ENCODE measurements around the gene TECR.

TECR gene

DNA sequence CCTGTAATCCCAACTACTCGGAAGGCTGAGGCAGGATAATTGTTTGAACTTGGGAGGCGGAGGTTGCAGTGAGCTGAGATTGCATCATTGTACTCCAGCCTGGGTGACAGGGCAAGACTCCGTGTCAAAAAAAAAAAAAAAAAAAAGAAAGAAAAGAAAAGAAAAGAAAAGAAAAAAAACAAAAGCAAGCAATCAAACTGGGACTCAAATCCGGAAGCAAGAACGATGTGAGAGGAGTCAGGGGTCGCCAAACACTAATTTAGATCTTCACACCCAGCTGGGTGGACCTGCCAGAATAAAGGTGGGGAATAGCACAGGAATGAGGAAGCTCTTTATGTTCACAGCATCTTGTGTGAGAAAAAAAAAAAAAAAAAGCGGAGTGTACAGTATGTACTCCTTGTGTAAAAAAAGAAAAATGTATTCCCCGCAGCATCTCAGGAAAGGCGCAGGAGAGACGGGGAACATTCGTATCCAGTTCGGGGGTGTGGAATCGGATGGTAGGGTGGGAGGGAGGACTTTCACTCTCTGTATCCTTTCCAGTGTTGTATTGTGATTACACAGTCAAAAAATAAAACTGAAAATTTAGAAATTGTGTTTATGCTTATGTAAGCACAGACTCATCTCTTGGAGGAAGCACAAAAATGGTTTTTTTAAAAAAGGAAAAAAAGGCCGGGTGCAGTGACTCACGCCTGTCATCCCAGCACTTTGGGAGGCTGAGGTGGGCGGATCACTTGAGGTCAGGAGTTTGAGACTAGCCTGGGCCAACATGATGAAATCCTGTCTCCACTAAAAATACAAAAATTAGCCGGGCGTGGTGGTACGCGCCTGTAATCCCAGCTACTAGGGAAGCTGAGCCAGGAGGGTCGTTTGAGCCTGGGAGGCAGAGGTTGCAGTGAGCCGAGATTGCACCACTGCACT is 18.8 kb upstream of the TECR start:
- no peak for DNase-seq

DNA sequence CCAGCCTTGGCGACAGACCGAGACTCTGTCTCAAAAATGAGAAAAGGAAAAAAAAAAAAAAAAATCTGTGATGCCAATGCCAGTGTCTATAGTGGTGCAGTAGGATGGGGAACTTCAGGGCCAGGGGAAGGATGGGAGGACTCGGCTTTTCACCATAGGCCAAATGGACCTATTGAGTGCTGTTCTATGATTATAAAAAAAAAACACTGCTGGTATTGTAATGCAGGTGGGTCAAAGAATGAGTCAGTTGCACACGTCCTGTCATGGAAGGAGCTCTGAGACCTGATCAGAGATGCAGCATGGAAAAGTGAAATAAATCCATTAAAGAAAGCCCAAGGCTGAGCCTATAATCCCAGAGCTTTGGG is 18.2 kb upstream of the TECR start:
- no peak for DNase-seq

DNA sequence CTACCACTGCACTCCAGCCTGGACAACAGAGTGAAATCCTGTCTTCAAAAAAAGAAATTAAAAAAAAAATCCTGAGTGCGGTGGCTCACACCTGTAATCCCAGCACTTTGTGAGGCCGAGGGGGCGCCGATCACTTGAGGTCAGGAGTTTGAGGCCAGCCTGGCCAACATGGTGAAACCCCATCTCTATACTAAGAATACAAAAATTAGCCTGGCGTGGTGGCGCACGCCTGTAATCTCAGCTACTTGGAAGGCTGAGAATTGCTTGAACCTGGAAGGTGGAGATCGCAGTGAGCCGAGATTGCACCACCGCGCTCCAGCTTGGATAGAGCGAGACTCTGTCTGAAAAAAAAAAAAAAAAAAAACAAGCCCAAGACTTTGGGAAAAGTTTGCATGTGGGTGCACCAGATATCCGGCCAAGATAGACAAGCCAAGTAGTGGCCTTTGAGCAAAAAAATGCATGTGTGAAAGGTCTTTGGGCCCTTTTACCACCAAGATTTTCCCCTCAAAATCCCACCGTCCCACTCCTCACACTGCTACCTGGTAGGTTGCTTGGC is 16.9 kb upstream of the TECR start:
- DNase-seq = no peak

DNA sequence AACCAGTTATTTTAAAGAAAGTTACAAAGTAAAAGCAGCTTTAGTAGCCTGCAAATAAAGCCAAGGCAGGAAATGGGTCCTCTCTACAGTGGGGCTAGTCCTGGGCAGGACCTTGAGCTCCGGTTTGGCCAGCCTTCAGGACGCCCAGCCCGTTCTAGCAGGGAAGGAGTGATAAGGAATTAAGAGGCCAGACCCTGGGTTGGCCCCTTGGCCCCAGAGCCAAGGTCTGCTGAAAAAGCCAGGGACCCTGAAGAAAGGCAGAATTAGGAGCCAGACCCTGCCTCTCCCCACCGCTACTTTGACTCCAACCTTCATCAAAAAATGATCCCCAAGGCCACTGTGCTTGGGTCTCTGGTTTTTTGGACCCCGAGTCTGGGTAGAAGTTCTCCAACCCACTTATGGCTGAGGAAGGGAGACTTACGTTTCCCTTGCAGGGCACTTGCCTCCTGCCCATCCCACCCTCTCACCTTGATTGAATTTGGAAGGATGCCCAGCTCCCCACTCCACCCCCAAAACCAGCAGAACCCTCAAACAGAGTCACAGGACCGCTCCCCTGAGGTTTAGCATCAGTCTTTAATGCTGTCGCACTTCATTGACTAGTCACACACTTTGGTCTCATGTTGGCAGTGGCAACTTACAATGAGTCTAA is 15.1 kb upstream of the TECR start:
- no peak for DNase-seq

DNA sequence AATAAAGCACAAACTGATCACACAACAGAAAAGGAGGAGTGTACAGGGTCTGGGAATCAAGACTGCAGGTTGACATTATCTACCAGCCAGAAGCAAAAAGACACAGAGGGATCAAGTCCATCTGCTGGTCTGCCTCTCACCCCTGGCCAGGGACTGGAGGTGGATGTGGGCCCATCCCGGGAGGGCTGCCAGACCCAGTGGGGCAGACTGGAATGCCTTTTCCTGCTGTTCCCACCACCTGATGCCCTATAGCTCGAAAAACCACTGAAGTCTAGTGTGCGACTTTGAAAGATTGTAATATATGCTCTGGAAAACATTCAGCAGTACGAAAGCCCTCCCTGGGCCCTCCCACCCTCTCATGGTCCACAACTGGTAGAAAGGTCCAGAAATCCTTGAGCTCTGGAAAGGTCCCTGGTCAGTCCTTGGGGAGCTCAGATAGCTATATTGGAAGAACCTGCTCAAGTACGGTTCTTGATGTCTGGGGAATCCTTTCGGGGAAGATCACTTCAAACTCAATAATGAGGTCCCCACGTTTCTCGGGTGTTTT is 13.8 kb upstream of the TECR start:
- DNase-seq = no peak

DNA sequence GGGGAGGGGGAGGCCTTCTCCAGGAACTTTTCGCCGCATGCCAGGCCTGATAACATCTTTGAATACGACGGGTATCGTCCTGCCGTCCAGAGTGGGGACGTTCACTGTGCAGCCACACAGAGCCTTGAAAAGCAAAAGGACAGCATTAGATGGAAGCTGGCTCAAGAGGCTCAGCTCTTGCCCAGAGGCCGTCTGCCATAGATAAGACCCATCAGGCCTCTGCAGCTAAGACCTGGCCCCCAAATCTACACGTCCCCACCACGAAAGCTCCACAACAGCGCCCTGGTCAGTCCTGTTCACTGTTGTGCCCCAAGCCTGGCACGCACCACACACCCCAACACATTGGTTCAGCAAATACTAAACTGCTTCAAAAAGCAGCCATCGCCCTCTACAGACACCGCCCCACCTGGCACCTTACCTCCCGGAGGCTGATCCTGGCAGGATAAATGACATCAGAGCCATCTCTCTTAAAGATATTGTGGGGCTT is 13.3 kb upstream of the TECR start:
- no peak for DNase-seq

DNA sequence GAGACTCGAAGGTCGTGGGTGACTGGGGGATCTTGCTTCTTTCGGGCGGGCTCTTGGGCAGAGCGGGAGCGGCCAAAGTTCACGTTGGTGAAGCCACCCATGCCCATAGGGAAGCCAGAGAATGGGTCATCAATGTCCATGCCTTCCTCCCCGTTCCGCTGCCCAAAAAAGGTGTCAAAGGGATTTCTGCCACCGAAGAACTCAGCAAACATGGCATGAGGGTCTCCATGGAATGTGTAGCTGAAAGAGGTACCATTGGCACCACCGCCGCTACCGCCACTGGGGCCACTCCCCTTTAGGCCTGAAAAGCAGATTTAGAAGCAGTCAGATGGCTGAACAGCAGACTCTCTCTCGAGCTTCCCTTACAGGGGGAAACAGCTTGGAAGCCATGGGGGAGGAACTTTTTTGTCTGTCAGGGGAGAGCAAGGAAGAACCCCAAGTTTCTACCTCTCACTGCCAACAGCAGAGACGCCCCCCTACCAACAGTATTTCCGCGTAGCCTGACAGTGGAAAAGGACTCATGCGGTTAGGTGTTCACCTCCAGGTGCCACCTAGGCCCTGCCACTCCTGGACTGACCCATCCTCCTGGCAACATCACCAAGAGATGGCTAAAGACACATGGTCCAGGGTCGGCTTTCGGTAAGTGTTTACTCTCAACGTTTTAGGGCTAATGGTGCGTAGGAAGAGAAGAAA is 12.5 kb upstream of the TECR start:
- no peak for DNase-seq

DNA sequence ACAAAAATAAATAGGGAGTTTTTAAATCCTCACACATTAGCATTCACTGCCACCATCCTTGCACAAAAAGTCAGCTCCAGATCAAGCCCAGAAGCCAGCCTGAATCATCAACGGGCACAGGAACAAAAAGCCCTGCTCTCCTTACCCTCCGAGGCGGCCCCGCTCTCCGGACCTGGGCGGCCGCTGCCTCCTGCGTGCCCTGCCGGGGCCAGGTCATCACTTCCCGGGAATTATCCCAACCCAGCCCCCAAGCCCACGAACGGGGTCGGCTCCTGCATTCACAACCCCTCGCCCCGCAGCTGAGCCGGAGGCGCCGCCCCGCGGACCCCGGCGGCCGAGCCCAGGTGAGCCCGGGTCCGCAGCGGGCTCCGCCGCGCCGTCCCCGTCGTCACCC is 12.0 kb upstream of the TECR start:
- no peak for DNase-seq

DNA sequence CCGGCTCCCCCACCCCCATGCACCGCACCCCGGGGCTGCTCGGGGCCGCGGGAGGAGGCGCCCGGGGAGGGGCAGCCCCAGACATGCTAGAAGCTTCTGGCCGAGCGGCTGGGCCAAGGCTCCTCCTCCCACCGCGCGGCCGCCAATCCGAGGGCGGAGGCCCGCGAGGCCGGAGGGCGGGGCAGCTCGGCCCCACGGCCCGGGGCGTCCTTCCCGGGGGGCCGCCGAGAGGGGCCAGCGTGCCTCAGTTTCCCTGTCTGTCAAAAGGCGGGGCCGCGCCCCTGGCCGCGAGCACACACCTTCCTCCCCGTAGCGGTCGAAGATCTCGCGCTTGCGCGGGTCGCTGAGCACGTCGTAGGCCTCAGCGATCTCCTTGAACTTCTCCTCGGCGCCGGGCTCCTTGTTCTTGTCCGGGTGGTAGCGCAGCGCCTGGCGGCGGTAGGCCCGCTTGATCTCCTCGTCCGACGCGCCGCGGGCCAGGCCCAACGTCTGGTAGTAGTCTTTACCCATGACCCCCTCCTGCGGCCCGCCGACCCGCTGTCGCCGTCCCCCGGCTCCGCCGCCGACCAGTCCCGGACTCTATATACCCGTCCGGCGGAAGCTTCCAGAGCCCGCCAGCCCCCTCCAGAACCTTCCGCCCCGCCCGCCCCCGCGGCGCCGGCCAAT is 11.4 kb upstream of the TECR start, which contains the start of gene DNAJB1:
DNAJB1 (minus strand) TSS at position 558 of the 666 bp plus-strand sequence; CDS start at position 510, 48 bp downstream.
- DNase-seq = peak; percentile 57

DNA sequence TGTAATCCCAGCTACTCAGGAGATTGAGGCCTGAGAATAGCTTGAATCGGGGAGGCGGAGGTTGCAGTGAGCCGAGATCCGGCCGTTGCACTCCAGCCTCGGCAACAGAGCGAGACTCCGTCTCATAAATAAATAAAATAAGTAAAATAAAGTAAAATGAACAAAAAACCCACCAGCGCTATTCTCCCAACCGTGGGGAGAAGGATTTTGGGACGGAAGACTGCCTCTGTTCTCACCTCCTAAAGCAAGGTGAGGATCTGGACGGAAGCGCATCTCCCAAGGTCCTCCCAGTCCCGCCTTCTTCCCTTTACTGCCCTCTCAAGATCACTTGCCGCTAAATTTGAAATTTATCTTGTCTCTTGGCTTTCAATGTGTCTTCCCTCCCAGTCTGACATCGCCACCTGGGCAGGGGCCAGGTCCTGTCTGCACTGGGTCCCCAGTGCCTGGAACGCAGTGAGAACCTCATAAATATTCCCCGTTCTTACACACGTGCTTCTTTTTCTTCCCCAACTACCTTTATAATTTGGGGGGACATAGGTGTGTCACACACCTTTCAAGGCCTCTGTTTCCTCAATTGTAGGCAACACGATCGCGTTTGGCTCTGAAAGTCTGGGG is 10.0 kb upstream of the TECR start:
- DNase-seq = no peak

DNA sequence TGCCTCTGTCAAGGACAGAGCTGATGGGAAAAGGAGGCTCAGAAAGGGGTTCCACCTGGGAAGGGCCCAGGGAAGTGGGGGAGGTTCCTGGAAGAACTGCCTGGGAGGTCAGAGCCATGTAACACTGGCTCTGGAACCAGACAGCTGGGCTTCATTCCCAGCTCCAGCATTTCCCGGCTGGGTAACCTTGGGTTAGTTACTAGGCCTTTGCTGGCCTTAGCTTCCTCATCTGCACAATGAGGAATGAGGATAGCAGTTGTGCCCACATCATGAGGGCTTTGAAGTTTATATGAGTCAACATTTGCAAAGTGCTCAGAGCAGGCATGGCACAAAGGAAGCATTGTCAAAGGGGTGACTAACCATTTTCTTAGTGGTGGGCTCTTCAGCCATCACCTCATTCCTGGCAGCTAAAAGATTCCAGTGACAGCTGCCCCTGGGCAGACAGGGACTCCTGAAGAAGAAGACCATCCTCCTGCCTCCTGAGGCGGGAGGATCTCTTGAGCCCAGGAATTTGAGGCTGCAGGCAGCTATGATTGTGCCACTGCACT is 9.5 kb upstream of the TECR start:
- no peak for DNase-seq

DNA sequence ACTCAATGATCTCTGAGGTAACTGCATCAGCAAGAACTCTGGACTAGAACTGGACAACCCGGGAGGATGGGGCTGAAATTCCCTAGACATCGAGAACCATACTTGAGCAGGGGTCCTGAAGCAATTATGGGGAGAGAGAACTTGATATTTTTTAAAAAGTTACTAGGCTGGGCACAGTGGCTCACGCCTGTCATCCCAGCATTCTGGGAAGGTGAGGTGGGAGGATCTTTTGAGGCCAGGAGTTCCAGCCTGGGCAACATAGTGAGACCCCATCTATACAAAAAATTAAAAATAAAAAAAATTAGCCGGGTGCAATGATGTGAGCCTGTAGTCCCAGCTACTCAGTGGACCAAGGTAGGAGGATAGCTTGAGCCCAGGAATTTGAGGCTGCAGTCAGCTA is 8.9 kb upstream of the TECR start:
- DNase-seq = no peak

DNA sequence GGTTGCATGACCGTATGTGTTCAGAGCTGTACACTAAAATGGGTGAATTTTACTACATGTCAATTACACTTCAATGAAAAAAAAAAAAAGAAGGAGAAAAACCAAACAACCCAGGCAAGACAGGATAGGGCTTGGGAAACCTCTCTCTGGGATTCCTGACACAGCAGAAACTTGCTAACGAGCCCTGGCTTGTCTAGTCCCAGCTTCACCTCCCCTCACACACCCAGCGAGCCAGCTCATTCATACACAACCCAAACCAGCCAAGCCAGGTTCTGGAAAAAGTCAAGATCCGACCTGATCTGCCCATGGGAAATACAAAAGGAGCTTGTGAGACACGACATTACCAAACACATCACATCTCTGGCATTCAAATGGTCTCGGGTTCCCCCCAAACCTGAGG is 3.7 kb upstream of the TECR start:
- DNase-seq = no peak

DNA sequence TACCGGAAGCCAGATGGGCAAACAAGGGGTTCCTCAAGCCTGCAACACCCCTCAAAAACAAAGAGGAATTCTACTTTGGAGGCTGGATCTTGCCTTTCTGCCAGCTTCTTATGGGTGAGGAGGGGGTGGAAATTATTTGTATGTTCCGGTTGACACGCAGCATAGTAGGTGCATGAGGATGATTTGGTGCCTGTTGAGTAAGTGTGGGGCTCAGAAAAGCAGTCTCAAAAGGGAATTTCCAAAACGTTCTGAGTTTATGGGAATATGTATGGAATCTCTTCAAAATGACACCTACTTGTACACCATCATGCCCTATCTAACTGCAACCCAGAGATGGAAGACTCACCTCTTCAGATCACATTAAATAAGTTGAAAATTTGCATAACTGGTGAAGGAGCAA is 3.0 kb upstream of the TECR start:
- DNase-seq = no peak

DNA sequence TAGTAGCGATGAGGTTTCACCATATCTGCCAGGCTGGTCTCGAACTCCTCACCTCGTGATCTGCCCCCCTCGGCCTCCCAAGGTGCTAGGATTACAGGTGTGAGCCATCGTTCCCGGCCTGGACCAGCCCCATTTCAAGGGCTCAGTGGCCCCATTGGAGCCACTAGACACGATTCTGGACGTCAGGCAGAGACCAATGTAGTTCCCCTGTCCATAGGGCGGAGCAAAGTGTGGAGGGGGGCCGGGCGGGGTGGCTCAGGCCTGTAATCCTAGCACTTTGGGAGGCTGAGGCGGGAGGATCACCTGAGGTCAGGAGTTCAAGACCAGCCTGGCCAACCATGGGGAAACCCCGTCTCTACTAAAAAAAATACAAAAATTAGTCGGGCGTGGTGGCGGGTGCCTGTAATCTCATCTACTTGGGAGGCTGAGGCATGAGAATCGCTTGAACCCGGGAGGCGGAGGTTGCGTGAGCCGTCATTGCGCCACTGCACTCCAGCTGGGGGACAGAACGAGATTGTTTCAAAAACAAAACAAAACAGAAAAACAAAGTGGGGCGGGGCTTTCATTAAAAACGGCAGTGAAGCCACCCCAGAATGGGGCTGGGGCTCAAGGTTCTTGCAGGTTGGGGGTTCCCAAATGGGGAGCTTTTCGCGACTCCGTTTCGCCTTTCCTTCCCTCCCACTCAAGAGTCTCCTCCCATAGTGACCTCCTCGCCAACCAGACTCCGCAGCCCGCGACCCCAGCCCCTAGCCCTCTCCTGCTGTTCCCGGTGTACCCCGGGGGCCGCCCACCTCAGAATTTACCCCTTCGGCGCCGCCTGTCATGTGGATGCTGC is 758 bp upstream of the TECR start:
- no peak for DNase-seq

DNA sequence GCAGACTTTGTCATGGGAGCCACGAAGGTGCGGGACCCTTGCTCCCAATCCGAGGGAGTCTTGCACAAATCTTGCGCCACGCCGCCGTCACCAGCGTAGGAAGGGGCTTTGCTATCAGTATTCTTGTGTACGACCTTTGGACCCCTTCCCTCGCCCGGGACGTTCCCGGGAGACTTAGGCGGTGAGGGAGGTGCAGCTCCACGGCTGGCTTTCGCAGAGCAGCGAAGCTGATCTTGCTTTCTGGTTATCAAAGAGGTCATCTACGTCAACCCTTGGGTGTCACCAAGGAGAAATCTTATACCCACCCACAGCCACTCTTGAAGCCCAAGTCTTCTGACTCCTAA is 583 bp downstream of the TECR start:
- DNase-seq = no peak

DNA sequence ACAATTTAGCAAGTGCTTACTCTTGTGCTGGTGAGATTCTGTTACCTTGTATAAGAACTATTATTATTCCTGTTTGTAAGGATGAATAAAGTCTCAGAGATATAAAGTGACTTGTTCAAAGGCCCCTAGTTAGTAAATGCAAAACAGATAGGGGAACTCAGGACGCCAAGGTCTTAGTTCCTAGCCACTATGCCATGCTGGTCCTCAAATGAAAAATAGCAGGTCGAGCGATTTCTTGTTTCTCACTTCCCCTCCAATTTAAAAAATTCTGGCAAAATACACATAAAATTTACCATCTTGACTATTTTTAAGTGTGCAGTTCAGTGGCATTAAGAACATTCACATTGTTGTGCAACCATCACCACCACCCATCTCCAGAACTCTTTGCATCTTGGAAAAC is 1.1 kb downstream of the TECR start:
- DNase-seq = no peak

DNA sequence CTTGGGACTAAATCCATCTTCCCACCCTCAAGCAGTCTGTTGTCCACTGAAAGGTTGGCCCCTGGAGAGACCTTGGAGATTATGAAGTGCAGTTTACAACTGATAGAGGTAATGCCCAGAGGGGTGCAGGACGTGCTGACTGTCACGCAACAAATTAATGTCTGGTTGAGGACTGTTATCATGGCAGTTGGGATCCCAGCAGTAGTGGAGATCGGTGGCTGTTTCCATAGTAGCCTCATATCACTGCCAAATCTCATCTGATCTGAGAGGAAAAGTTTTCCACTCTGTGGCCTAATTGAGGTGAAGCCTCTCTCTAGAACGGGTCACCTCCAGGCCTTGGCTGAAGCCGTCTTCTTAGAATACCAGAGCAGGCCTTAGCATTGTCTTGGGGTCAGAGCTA is 4.1 kb downstream of the TECR start:
- DNase-seq = no peak

DNA sequence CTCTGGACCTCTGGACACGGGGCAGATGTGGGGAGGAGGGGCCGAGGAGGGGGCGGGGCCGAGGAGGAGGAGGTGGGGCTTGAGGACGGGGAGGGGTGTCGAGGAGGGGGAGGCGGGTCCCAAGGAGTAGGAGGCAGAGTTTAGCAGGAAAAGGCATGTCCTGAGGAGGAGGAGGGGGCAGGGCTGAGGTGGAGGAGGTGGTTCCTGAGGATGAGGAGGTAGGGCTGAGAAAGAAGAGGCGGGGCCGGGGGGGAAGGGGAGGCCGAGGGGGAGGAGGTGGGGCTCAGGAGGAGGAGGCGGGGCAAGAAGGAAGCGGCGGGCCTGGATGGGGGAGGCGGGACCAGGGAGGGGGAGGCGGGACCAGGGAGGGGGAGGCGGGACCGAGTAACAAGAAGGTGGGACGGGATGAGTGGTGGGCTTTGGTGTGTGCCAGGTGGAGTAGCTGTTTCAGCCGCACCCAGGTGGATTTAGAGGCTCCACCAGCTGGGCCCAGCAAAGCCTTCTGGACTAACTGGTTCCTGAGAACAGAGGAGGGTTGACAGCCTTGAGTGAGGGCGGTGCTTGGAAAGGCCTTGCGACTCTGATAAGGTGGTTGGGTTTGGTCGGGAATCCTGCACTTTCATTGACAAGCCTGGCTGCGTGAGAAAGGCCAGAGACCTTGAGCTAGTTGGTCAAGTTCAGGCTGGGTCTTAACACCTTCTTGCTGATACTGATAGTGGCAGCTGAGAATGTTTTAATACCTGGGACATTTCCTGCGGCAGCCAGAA is 7.7 kb downstream of the TECR start:
- DNase-seq = peak; percentile 34

Measured in activated CD8-positive, alpha-beta memory T cell treated with anti-CD3 and anti-CD28 coated beads, Interleukin-2, amount 50 U/mL, for 4 hours (primary cell).